HG03442 (cell line): Measurements from ENCODE around the gene WT1.
A peak's percentile ranks its signal among the peaks of the same experiment; 100 is the strongest.

Experiments
- ATAC-seq: cut with Tn5 transposase; IDR thresholded peaks from one replicate; pipeline ENCODE4 v1.9.1; 2021; ENCODE audit warnings: mild to moderate bottlenecking, moderate library complexity; ENCODE audit not compliant: unreplicated experiment

The WT1 gene

GRCh38 chr11:32426192-32426591 is 9.1 kb downstream of the WT1 start:
- no peak for ATAC-seq

- no peak for ATAC-seq
Observed at GRCh38 chr11:32425761-32426160, 9.6 kb downstream of the WT1 start.

GRCh38 chr11:32422545-32422944 is 12.8 kb downstream of the WT1 start:
- ATAC-seq = no peak

GRCh38 chr11:32421992-32422391 is 13.3 kb downstream of the WT1 start:
- no peak for ATAC-seq

- peak; percentile 89 for ATAC-seq
Observed at GRCh38 chr11:32420937-32421901, 14.1 kb downstream of the WT1 start.

- no peak for ATAC-seq
Observed at GRCh38 chr11:32420139-32420538, 15.2 kb downstream of the WT1 start.

- ATAC-seq = no peak
Observed at GRCh38 chr11:32418836-32419235, 16.5 kb downstream of the WT1 start.

GRCh38 chr11:32417806-32418205 is 17.5 kb downstream of the WT1 start:
- ATAC-seq = no peak

- ATAC-seq = no peak
Observed at GRCh38 chr11:32416301-32416700, 19.0 kb downstream of the WT1 start.

GRCh38 chr11:32414925-32415324 is 20.4 kb downstream of the WT1 start:
- ATAC-seq = no peak

- no peak for ATAC-seq
Observed at GRCh38 chr11:32411942-32412615, 23.3 kb downstream of the WT1 start.

- no peak for ATAC-seq
Observed at GRCh38 chr11:32405592-32405991, 29.7 kb downstream of the WT1 start.

GRCh38 chr11:32402836-32403235 is 32.5 kb downstream of the WT1 start:
- ATAC-seq = no peak

GRCh38 chr11:32400670-32401369 is 34.5 kb downstream of the WT1 start:
- ATAC-seq = no peak

GRCh38 chr11:32400196-32400595 is 35.1 kb downstream of the WT1 start:
- ATAC-seq = no peak

- ATAC-seq = no peak
Observed at GRCh38 chr11:32396991-32397390, 38.3 kb downstream of the WT1 start.

- ATAC-seq = peak; percentile 63
Observed at GRCh38 chr11:32396331-32396730, 39.0 kb downstream of the WT1 start.

GRCh38 chr11:32395127-32395526 is 40.2 kb downstream of the WT1 start:
- no peak for ATAC-seq

GRCh38 chr11:32392840-32393239 is 42.5 kb downstream of the WT1 start:
- ATAC-seq = no peak

- no peak for ATAC-seq
Observed at GRCh38 chr11:32391956-32392553, 43.3 kb downstream of the WT1 start.

GRCh38 chr11:32391479-32391878 is 43.9 kb downstream of the WT1 start:
- no peak for ATAC-seq
